Lower leg skin (tissue), 3 donors: Measurements from ENCODE around the gene CFAP410.

Experiments
- POLR2A ChIP-seq, 2 donors: fragments of 450-650 bp; IDR thresholded peaks; one replicate each; pipeline ENCODE4 v1.6.1; 2016 to 2017; ENCODE audit warnings: antibody characterized with exemption in 2 of 2, mild to moderate bottlenecking in 1 of 2, moderate library complexity in 1 of 2
- TF ChIP-seq, protein P1 (sequence below), 3 donors: fragments of 450-650 bp; IDR thresholded peaks; one replicate each; pipeline ENCODE4 v1.5.1; 2016; ENCODE audit warnings: antibody characterized with exemption in 3 of 3, mild to moderate bottlenecking in 3 of 3, moderate library complexity in 2 of 3

DNA sequence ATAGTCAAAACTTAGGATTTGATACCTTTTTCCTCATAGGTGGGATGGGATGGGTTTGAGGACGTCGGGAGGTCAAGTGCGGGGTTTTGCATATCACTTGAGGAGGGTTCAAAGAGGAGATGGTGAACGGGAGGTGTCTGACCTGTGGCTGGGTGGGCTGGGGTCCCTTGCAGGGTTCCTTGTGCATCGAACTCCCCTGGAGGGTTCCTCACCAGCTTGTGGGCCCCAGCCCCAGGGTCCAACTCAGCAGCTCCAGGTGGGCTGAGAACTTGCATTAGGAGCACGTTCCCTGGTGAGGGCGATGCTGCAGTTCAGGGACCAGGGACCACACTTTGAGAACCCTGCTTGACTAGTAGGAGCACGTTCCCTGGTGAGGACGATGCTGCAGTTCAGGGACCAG is 37.4 kb upstream of the CFAP410 start:
- TF ChIP-seq, protein P1, sequence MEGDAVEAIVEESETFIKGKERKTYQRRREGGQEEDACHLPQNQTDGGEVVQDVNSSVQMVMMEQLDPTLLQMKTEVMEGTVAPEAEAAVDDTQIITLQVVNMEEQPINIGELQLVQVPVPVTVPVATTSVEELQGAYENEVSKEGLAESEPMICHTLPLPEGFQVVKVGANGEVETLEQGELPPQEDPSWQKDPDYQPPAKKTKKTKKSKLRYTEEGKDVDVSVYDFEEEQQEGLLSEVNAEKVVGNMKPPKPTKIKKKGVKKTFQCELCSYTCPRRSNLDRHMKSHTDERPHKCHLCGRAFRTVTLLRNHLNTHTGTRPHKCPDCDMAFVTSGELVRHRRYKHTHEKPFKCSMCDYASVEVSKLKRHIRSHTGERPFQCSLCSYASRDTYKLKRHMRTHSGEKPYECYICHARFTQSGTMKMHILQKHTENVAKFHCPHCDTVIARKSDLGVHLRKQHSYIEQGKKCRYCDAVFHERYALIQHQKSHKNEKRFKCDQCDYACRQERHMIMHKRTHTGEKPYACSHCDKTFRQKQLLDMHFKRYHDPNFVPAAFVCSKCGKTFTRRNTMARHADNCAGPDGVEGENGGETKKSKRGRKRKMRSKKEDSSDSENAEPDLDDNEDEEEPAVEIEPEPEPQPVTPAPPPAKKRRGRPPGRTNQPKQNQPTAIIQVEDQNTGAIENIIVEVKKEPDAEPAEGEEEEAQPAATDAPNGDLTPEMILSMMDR (IDR thresholded peaks at IDR 0.05), result no peak
- no peak for TF ChIP-seq POLR2A (IDR thresholded peaks at IDR 0.05)
